HG03354 (cell line): ENCODE measurements around the gene LIX1.
"Not testable (repeated sequence)": the region's sequence is repeated elsewhere in the genome, so short reads cannot be mapped to it uniquely, and the experiment has no call there.

Experiments
- ATAC-seq: cut with Tn5 transposase; IDR thresholded peaks from one replicate; pipeline ENCODE4 v1.9.1; 2021; ENCODE audit warnings: mild to moderate bottlenecking; ENCODE audit not compliant: unreplicated experiment, poor library complexity, severe bottlenecking

LIX1 gene

DNA sequence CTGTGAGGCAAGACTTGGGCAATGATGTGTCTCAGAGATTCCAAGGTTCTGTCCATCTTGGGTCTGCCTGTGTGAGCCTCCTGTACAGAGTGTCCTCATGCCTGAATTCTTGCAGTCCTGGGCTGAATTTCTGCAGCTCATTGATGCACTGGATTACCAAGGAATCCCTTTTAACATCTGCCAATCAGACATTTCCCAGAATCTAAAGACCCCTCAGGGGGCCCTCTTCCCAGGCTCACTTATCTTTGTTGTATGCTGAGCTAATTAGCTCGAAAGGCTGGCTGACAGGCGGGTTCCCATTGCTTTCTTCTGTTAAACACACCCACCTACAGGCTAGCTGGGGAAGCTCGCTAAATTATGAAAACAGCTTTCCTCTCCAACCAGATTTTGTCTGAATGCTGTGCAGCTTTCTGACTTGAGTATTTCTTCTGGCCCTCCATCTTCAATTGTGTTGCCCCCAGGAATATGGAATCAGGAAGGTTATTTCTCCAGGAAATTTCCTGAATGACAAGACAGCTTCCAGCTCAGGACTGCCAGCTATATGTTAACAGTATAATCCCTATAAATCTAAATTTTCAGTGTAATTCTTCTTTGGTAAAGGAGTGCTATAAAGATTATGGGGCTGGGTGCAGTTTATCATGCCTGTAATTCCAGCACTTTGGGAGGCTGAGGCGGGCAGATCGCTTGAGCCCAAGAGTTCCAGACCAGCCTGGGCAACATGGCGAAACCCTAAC, at the start of gene LIX1:
TSS of gene LIX1 (minus strand) at position 91 of the 734 bp plus-strand sequence. CDS start at position 56, 35 bp downstream.
- peak; percentile 81 for ATAC-seq

DNA sequence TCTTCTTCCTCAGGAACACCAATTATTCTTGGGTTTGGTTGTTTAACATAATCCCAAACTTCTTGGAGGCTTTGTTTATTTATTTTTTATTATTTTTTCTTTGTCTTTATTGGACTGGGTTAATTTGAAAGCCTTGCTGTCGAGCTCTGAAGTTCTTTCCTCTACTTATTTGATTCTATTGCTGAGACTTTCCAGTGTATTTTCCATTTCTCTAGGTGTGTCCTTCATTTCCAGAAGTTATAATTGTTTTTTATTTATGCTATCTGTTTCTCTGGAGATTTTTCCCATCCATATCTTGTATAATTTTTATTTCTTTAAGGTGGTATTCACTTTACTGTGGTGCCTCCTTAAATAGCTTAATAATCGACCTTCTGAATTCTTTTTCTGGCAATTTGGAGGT, 49.5 kb upstream of the LIX1 start:
- ATAC-seq: no peak

DNA sequence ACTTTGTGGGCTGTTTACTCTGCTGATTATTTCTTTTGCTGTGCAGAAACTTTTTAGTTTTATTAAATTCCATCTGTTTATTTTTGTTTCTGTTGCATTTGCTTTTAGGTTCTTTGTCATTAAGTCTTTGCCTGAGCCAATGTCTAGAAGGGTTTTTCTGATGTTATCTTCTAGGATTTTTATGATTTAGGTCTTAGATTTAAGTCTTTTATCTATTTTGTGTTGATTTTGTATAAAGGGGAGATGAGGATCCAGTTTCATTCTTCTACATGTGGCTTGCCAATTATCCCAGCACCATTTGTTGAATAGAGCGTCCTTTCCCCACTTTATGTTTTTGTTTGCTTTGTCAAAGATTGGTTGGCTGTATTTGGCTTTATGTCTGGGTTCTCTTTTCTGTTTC, 47.1 kb upstream of the LIX1 start:
- not testable (repeated sequence) for ATAC-seq

DNA sequence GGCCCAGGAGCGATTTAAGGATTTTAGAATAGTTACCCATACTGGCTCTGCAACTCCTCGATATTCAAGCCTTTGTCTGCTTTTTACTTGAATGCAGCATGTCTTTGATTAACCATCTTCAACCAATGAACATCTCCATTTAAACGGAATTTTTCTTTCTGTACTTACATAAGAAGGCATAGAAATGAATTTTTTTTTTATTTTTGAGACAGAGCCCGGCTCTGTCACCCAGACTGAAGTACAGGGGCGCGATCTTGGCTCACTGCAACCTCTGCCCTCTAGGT, 41.5 kb upstream of the LIX1 start:
- ATAC-seq: no peak

DNA sequence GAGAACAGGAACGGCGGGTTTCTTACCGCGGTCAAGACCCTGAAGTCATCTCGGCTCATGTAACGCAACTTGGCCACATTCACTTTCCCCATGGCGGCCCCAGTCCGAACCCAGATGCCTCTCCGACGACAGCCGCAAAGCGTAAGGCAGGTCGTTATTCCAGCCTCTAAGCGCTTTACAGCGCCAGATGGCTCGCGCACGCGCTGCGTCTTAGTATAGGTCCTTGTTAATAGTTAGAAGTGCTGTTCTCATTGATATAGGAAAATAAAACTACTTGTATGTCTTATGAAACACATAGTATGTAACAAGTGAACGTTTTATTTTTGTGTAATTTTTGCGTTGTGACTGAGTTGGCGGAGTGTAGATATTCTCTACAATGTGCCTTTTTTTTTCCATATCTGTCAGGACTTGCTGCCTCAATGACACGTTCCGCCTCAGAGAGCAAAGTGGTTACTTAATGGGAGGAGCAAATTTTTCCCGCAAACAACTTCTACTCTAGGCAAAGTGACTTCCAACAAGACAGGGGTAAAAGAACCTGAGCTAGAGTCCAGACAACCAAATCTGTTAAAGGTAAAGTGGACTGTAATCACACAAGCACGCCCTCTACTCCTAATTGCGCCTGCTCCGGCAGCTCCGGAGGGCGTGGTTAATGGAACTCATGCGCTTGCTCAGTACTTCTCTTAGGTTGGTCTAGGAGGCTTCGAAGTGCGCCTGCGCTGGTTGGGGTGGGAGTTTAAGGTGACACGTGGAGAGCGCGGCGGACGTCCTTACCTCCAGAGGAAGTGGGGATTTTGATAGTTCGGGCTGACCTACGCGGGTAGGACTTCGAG, 40.9 kb upstream of the LIX1 start, which contains the start of gene RIOK2:
TSS of gene RIOK2 (minus strand) at position 148 of the 830 bp plus-strand sequence. CDS start at position 92, 56 bp downstream.
- ATAC-seq: peak; percentile 92

DNA sequence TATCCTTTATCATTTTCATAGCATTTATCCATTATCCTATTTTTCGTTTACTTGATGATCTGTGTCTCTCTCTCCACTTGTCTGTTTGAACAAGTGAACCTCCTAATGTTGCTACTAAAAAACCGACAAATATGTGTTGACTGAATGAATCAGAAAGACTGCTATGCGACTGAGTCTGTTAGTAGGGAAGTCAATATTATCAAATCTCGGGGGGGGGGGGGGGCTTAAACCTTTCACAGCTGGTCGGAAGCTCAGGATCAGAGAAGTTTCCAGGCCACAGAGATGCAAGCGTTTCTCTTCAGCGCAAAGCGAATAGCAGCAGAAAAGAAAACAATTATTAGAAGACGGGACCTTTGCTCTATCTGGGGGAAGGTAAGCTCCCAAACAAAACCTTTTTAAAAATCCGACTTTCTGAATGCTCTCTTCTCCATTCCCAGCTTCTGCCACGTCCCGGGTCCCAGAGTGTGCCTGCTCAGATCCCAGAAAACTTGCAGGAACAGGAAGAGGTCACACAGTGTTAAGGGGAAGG, 40.2 kb upstream of the LIX1 start:
- no peak for ATAC-seq

DNA sequence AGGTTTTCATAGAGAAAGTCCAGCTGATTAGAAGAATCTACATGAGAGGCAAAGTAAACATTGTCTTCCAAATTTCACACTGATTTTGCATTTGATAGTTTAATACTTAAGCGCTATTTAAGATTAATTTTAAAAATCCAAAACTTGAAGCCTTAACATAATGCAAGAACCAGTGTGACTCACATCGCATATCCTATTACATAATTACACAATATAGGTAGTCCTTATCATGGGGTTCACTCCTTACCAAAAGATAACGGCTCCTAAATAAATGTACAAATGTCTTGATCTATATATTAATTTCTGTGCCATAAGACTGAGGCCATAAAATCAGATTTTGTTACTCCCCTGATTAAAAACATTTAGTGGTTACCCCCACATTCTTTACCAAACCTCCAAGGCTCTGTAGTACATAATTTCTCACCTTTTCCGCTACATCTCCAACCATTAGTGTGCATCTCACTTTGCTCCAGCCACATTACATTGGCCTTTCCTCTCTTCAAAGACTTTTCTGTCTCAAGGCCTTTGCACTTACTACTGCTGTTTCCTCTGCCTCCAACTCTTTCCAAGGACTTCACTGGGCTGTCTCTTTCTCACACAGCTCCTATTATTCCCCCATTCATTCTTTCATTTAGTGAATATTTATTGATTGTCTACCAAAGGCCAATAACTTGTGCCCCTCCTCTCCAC, 39.6 kb upstream of the LIX1 start:
- ATAC-seq: no peak

DNA sequence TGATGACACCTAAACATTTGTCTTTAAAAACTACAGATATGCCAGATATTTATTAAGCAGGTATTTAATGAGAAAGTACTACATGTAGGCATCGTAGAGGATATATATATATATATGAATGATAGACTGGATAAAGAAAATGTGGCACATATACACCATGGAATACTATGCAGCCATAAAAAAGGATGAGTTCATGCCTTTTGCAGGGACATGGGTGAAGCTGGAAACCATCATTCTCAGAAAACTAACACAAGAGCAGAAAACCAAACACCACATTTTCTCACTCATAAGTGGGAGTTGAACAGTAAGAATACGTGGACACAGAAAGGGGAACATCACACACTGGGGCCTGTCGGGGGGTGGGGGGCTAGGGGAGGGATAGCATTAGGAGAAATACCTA, 37.0 kb upstream of the LIX1 start:
- not testable (repeated sequence) for ATAC-seq

DNA sequence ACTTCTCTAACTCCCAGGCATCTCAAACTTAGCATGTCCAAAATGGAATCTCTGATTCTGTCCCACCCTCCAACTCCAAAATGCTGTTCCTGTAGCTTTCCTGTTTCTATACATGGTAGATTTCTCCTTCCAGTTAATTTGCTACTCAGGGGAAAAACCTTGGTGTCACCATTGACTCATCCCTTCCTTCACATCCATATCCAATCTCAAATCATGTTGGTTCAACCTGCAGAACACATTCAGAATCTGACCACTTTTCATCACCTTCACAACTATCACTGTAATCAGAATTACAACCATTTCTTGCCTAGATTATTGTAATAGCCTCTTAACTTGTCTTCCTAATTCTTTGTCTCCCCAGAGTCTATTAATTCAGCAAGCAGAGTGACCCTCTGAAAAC, 29.8 kb upstream of the LIX1 start:
- no peak for ATAC-seq

DNA sequence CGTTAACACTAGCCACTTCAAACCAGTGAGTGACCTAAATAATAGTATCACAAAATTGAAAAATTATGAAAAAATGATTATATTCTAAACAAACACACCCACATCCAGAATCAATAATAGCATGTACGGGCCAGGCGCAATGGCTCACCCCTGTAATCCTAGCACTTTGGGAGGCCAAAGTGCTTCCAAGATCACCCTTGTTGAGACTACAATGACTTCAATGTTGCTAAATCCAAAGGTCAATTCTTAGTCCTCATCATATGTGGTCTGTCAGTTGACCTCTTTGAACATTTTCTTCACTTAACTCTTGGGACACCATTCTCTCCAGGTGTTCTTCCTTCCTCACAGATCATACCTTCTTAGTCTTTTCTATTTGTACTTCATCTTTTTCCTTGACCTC, 29.3 kb upstream of the LIX1 start:
- ATAC-seq: no peak

DNA sequence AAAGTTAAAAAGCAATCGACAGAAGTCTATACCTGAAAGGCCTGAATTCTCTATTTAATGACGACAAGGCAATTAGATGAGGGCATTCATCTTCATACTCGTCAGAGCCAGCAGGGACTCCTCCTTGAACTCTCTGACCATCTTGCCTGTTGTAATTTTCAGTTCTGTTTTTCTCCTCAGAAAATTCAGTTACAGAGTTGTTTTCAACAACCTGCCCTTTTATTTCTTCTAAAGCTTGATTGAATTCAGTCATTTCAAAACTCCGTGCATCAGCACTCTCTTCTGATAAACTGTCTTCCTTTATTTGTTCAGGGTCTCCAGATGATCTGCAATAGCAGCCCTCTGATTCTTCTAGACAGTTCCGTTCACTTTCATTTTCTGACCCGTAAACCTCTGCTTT, 25.0 kb upstream of the LIX1 start:
- peak; percentile 65 for ATAC-seq

DNA sequence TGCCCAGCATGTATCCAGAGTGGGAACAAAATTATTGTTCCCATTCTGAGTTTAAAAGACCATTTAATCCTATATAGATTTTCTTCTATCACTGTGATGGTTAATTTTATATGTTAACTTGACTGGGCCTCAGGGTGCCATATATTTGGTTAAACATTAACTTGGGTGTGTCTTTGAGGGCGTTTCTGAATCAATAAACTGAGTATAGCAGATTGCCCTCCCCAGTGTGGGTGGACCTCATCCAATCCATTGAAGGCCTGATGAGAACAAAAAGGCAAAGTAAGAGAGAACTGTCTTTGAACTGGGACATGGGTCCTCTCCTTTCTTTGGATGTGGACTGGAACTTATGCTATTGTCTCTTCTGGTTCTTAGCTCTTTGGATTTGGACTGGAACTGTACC, 23.3 kb upstream of the LIX1 start:
- no peak for ATAC-seq

DNA sequence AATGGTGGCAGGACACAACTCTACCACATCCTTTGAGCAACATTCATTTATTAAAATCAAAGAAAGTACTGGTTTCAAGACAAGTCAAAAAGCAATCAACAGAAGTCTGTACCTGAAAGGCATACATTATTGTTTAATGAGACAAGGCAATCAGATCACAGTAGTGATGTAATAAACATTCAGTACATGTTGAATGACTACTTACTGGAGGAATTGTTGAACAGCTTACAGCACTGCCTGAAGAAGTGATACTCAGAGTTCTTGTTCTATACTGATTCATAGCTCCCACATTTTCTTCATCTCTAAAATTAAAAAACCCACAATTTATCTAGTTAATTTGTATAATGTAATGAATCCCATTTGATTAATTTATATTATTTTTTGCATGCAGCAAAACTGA, 22.4 kb upstream of the LIX1 start:
- ATAC-seq: no peak

DNA sequence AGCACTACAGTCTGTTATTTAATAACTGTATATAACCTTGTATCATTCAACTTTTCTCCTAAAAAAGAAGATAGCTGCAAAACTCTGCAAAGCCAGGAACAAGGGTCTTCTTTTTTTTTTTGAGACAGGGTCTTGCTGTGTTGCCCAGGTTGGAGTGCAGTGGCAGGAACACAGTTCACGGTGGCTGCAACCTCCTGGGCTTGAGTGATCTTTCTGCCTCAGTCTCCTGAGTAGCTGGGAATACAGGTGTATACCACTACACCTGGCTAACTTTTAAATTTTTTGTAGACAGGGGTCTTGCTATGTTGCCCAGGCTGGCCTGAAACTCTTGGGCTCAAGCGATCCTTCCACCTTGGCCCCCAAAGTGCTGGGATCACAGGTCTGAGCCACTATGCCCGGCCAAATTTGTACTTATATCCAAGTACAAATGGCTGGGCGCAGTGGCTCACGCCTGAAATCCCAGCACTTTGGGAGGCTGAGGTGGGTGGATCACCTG, 21.4 kb upstream of the LIX1 start:
- ATAC-seq: no peak

DNA sequence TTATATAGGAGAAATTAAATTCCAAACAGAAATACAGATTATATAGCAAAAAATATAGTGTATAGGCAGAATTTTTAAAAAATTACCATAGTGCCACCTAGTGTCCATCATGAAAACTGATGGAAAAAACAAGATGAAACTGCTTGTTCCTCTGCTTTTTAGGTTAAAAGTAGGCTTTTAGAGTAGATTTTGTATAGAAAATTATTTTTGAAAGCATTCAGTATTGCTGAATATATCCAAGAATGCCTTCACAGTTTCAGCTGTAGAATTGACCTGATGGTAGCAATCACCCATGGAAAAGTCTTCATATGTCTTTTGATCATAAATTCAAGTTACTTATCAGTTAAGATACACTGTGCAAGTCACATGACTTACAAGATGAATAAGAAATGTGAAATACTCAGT, 21.0 kb upstream of the LIX1 start:
- no peak for ATAC-seq

DNA sequence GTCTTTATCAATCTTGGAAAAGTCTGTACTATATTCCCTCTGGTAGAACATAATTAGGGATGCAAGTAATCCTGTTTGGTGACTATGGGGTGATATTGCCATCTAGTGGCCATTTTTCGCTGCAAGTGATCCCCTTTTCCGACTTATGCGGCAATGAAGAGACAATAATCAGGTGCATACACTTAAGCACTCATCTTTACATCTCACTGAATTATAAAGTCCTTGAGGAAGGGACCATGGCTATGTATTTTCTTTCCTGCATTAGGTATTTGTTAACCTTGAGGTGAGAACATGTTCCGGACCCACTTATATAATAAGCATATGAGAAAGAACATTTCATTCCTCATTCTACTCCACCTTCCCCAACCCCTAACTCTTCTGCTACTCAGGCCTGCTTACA, 19.6 kb upstream of the LIX1 start:
- no peak for ATAC-seq

DNA sequence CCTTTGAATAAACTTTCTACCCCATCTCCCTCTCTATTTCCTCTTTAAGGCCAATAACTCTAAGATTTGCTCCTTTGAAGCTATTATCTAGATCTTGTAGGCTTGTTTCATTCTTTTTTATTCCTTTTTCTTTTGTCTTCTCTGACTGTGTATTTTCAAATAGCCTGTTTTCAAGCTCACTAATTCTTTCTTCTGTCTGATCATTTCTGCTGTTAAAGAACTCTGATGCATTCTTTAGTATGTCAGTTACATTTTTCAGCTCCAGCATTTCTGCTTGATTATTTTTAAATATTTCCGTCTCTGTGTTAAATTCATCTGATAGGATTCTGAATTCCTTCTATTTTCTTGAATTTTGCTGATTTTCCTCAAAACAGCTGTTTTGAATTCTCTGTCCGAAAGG, 15.3 kb upstream of the LIX1 start:
- ATAC-seq: no peak

DNA sequence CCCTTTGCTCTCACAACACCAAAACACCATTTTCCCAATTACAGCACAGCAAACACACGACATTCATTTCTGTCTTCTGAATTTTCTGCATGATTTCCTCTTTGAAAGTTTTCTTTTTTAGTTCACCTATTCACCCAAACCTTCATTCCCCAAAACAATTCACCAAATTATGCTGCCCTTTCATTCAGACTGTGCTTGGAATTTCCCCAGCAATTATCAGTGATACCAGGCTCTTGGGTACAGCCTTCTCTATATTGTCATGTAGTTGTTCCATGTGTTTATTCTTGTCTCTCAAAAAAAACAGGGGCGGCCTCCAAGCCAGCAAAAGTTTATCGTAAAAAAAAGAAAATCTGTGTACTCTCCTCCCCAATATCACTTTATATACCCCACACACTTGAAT, 9.0 kb upstream of the LIX1 start:
- ATAC-seq: no peak

DNA sequence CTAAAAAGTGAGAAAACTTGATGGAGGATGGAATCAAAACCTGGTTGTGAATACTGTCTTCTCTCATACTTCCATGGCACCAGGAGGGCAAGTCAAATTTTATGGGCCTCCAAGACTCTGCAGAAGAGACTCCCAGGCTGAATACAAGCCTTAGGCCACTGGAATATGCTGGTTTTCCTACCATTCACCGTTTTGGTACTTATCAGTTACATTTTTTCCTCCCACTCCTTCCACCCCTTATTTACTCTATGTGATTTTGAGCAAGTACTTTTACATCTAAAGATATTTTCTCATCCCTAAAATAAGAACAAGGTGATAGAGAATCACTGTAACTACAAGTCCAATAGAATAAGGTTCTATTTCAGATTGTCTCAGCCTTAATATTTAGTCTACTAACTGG, 8.0 kb upstream of the LIX1 start:
- ATAC-seq: no peak

DNA sequence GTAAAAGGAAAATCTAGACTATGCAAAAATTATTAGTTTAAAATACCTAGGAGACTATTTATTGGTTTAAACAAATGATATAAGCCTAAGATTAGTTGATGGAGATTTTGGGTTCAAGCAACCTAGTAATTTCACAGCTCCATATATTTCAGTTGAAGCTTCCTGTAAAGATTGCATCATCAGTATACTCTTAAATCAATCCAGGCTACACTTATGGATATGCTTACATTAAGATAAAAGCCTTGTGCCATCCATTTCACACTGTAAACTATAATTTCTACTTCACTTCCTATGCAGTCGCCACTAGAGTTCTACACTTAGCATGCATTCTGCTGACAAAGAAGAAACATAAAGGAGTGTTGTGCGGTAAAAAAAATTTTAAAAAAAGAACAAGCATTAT, 7.3 kb upstream of the LIX1 start:
- no peak for ATAC-seq
